HepG2 (cell line): ENCODE results near the gene USE1. TPM values are rescaled to one million over a fixed set of nuclear protein-coding genes. Genes with fewer than 3 reads are reported as not detected.

ENCODE experiments used
- DRAP1 ChIP-seq: IDR thresholded peaks from 2 replicates; pipeline ENCODE4 v1.6.1; 2016; ENCODE audit warnings: missing genetic modification reagents, missing compliant biosample characterization
- GATA4 ChIP-seq: sonication (generic); IDR thresholded peaks from 2 replicates; pipeline ENCODE4 v1.6.1; 2016; ENCODE audit warnings: antibody characterized with exemption, low read depth, borderline replicate concordance
- HMGXB3 ChIP-seq: sonication (generic); formaldehyde crosslinking; IDR thresholded peaks from 2 replicates; pipeline ENCODE4 v1.4.0; 2020; ENCODE audit warnings: missing genetic modification reagents, borderline replicate concordance
- SALL2 ChIP-seq: sonication (generic); formaldehyde crosslinking; IDR thresholded peaks from 2 replicates; pipeline ENCODE4 v1.8.1; 2023; ENCODE audit warnings: mild to moderate bottlenecking, missing genetic modification reagents, inconsistent platforms
- SMC3 ChIP-seq: IDR thresholded peaks from 2 replicates; pipeline ENCODE4 v1.6.1; 2011; ENCODE audit warnings: low read length, improper control_type of control experiment
- SNAPC5 ChIP-seq: sonication (generic); formaldehyde crosslinking; IDR thresholded peaks from 2 replicates; pipeline ENCODE4 v1.8.1; 2023; ENCODE audit warnings: mild to moderate bottlenecking, missing genetic modification reagents, borderline replicate concordance
- ZNF468 ChIP-seq: sonication (generic); formaldehyde crosslinking; IDR thresholded peaks from 2 replicates; pipeline ENCODE4 v1.8.0; 2022; ENCODE audit warnings: mild to moderate bottlenecking, moderate library complexity, missing genetic modification reagents
- ZNF589 ChIP-seq: sonication (generic); formaldehyde crosslinking; conservative IDR thresholded peaks from 2 replicates; pipeline ENCODE4 v1.8.0; 2022; ENCODE audit warnings: mild to moderate bottlenecking, moderate library complexity, missing genetic modification reagents
- ZNF749 ChIP-seq: sonication (generic); formaldehyde crosslinking; IDR thresholded peaks from 2 replicates; pipeline ENCODE4 v1.8.0; 2022; ENCODE audit warnings: mild to moderate bottlenecking, missing genetic modification reagents, moderate library complexity, borderline replicate concordance
- polyA plus RNA-seq, 8 experiments: library from polyadenylated mRNA; depleted of rRNA in 3 of 8; stranded (reverse) in 7 of 8; unstranded in 1 of 8; fragments of >200 nt; fragmentation: Illumina TruSeq in 4 of 8; extraction: Trizol in 4 of 8; gene quantifications; 2 replicates each; pipeline versions ENCODE4 v1.2.1 to v1.2.3, GENCODE V29; 2011 to 2016; ENCODE audit warnings: low read depth in 4 of 8, missing spikeins in 1 of 8, mixed read lengths in 1 of 8; ENCODE audit not compliant: insufficient read depth in 1 of 8
- total RNA-seq, 5 experiments: library from RNA; depleted of rRNA; stranded (reverse); fragments of >200 nt; fragmentation: Illumina TruSeq; extraction: Trizol; gene quantifications; 2 replicates each; pipeline ENCODE4 v1.2.3, GENCODE V29; 2016; ENCODE audit warnings: low read depth in 1 of 5
- TF ChIP-seq, protein P1 (sequence below): IDR thresholded peaks from 2 replicates; pipeline ENCODE4 v1.6.1; 2016; ENCODE audit warnings: mild to moderate bottlenecking
- TF ChIP-seq, protein P2 (sequence below): fragments of 450-650 bp; IDR thresholded peaks from 2 replicates; pipeline ENCODE4 v1.6.1; 2017
- TF ChIP-seq, protein P3 (sequence below): sonication (generic); formaldehyde crosslinking; IDR thresholded peaks from 2 replicates; pipeline ENCODE4 v1.4.0; 2020; ENCODE audit warnings: missing genetic modification reagents, borderline replicate concordance
- TF ChIP-seq, protein P4 (sequence below): sonication (generic); formaldehyde crosslinking; IDR thresholded peaks from 2 replicates; pipeline ENCODE4 v1.9.0; 2022; ENCODE audit warnings: low read depth, missing genetic modification reagents

The USE1 gene
- total and polyA plus RNA-seq, 2 of the 13 experiments (the other 11 are each of a cell fraction or from before 2014, with no cell fraction given): 9.9 to 17.6 TPM

GRCh38 chr19:17244618-17245534 is 29.7 kb downstream of the USE1 start (continued):
- TF ChIP-seq SNAPC5: no peak
- TF ChIP-seq, protein P1, sequence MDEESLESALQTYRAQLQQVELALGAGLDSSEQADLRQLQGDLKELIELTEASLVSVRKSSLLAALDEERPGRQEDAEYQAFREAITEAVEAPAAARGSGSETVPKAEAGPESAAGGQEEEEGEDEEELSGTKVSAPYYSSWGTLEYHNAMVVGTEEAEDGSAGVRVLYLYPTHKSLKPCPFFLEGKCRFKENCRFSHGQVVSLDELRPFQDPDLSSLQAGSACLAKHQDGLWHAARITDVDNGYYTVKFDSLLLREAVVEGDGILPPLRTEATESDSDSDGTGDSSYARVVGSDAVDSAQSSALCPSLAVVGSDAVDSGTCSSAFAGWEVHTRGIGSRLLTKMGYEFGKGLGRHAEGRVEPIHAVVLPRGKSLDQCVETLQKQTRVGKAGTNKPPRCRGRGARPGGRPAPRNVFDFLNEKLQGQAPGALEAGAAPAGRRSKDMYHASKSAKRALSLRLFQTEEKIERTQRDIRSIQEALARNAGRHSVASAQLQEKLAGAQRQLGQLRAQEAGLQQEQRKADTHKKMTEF (CRISPR knock-in tag): no peak
- TF ChIP-seq SMC3: no peak
- TF ChIP-seq ZNF749 (CRISPR knock-in tag): no peak
- TF ChIP-seq, protein P2, sequence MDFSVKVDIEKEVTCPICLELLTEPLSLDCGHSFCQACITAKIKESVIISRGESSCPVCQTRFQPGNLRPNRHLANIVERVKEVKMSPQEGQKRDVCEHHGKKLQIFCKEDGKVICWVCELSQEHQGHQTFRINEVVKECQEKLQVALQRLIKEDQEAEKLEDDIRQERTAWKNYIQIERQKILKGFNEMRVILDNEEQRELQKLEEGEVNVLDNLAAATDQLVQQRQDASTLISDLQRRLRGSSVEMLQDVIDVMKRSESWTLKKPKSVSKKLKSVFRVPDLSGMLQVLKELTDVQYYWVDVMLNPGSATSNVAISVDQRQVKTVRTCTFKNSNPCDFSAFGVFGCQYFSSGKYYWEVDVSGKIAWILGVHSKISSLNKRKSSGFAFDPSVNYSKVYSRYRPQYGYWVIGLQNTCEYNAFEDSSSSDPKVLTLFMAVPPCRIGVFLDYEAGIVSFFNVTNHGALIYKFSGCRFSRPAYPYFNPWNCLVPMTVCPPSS: no peak
- no peak for TF ChIP-seq GATA4
- TF ChIP-seq SALL2 (CRISPR knock-in tag): no peak
- no peak for TF ChIP-seq HMGXB3 (CRISPR knock-in tag)
- TF ChIP-seq, protein P3, sequence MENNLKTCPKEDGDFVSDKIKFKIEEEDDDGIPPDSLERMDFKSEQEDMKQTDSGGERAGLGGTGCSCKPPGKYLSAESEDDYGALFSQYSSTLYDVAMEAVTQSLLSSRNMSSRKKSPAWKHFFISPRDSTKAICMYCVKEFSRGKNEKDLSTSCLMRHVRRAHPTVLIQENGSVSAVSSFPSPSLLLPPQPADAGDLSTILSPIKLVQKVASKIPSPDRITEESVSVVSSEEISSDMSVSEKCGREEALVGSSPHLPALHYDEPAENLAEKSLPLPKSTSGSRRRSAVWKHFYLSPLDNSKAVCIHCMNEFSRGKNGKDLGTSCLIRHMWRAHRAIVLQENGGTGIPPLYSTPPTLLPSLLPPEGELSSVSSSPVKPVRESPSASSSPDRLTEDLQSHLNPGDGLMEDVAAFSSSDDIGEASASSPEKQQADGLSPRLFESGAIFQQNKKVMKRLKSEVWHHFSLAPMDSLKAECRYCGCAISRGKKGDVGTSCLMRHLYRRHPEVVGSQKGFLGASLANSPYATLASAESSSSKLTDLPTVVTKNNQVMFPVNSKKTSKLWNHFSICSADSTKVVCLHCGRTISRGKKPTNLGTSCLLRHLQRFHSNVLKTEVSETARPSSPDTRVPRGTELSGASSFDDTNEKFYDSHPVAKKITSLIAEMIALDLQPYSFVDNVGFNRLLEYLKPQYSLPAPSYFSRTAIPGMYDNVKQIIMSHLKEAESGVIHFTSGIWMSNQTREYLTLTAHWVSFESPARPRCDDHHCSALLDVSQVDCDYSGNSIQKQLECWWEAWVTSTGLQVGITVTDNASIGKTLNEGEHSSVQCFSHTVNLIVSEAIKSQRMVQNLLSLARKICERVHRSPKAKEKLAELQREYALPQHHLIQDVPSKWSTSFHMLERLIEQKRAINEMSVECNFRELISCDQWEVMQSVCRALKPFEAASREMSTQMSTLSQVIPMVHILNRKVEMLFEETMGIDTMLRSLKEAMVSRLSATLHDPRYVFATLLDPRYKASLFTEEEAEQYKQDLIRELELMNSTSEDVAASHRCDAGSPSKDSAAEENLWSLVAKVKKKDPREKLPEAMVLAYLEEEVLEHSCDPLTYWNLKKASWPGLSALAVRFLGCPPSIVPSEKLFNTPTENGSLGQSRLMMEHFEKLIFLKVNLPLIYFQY (CRISPR knock-in tag): no peak
- no peak for TF ChIP-seq ZNF589 (CRISPR knock-in tag)
- peak; percentile 74; the same call in 1 of the 2 replicates for TF ChIP-seq ZNF468 (CRISPR knock-in tag)
- no peak for TF ChIP-seq DRAP1 (CRISPR knock-in tag)
- TF ChIP-seq, protein P4, sequence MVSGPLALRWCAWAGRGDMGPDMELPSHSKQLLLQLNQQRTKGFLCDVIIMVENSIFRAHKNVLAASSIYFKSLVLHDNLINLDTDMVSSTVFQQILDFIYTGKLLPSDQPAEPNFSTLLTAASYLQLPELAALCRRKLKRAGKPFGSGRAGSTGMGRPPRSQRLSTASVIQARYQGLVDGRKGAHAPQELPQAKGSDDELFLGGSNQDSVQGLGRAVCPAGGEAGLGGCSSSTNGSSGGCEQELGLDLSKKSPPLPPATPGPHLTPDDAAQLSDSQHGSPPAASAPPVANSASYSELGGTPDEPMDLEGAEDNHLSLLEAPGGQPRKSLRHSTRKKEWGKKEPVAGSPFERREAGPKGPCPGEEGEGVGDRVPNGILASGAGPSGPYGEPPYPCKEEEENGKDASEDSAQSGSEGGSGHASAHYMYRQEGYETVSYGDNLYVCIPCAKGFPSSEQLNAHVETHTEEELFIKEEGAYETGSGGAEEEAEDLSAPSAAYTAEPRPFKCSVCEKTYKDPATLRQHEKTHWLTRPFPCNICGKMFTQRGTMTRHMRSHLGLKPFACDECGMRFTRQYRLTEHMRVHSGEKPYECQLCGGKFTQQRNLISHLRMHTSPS (CRISPR knock-in tag): no peak; the same call in 1 of the 2 replicates
